ENCODE results near the gene MS4A4E. TPM values are rescaled to one million over a fixed set of nuclear protein-coding genes. Genes with fewer than 3 reads are reported as not detected.

The MS4A4E gene
- total and polyA plus RNA-seq, 2 of the 13 experiments (the other 11 are each of a cell fraction or from before 2014, with no cell fraction given): not detected

- TF ChIP-seq SRSF9 (IDR thresholded peaks at IDR 0.05; ENCODE audit: borderline replicate concordance, insufficient read depth, low read depth, low read length, poor library complexity, severe bottlenecking): no peak
- TF ChIP-seq ZNF850 (CRISPR knock-in tag; conservative IDR thresholded peaks at IDR 0.05): no peak
- TF ChIP-seq ZNF724P (CRISPR knock-in tag; IDR thresholded peaks at IDR 0.05; ENCODE audit: borderline replicate concordance): no peak
- TF ChIP-seq ZNF7 (CRISPR knock-in tag; IDR thresholded peaks at IDR 0.05): no peak
- no peak for TF ChIP-seq SETDB1 (CRISPR knock-in tag; IDR thresholded peaks at IDR 0.05; ENCODE audit: borderline replicate concordance)
- no peak for TF ChIP-seq MXD3 (CRISPR knock-in tag; IDR thresholded peaks at IDR 0.05)
- no peak for TF ChIP-seq ELK4 (CRISPR knock-in tag; IDR thresholded peaks at IDR 0.05; ENCODE audit: borderline replicate concordance)
- TF ChIP-seq ZNF576 (CRISPR knock-in tag; IDR thresholded peaks at IDR 0.05): no peak
- no peak for TF ChIP-seq ZNF800 (CRISPR knock-in tag; IDR thresholded peaks at IDR 0.05)
- 0 out of 2 replicates have a peak, but pooled peaks have one; percentile 48 for TF ChIP-seq NFE2 (CRISPR knock-in tag; IDR thresholded peaks at IDR 0.05)
- no peak for TF ChIP-seq GMEB1 (CRISPR knock-in tag; IDR thresholded peaks at IDR 0.05; ENCODE audit: borderline replicate concordance)
- TF ChIP-seq MED13 (CRISPR knock-in tag; IDR thresholded peaks at IDR 0.05): no peak
- no peak for TF ChIP-seq MIER2 (CRISPR knock-in tag; IDR thresholded peaks at IDR 0.05)
- no peak for TF ChIP-seq ZNF44 (CRISPR knock-in tag; IDR thresholded peaks at IDR 0.05)
- no peak for TF ChIP-seq LRRFIP1 (CRISPR knock-in tag; conservative IDR thresholded peaks at IDR 0.05)
- no peak for TF ChIP-seq MXD4 (CRISPR knock-in tag; IDR thresholded peaks at IDR 0.05)
- TF ChIP-seq GABPA (IDR thresholded peaks at IDR 0.05; ENCODE audit: low read depth, low read length): no peak
- TF ChIP-seq GABPA (CRISPR knock-in tag; IDR thresholded peaks at IDR 0.05; ENCODE audit: low read depth): peak; percentile 52
- TF ChIP-seq ZSCAN31 (CRISPR knock-in tag; IDR thresholded peaks at IDR 0.05; ENCODE audit: low read depth): no peak
- TF ChIP-seq ZNF567 (CRISPR knock-in tag; IDR thresholded peaks at IDR 0.05; ENCODE audit: borderline replicate concordance): no peak
- no peak for TF ChIP-seq ZNF430 (CRISPR knock-in tag; IDR thresholded peaks at IDR 0.05)
- no peak for TF ChIP-seq ZBTB7B (CRISPR knock-in tag; IDR thresholded peaks at IDR 0.05)
Measured at GRCh38 chr11:60169264-60169915, 73.5 kb downstream of the MS4A4E start (continued).

Data from HepG2 (cell line).